Gastroesophageal sphincter (tissue), 4 donors: Measurements from ENCODE around the gene CLN6. TPM values are rescaled to one million over a fixed set of nuclear protein-coding genes. Genes with fewer than 3 reads are reported as not detected.

Source experiments
- ATAC-seq: fragments of 150-250 bp; one replicate; pipeline ENCODE4 v1.9.1; 2016; ENCODE audit warnings: mild to moderate bottlenecking, moderate library complexity
- H3K27ac ChIP-seq, 4 donors: fragments of 200-600 bp; sonication (generic) in 3 of 4; 1 replicate in 3 of 4; 2 replicates in 1 of 4; pipeline ENCODE4 v1.5.1; 2016 to 2019
- H3K27me3 ChIP-seq: fragments of 200-600 bp; sonication (generic); one replicate; pipeline ENCODE4 v1.5.1; 2019
- H3K36me3 ChIP-seq, 2 donors: fragments of 200-600 bp; sonication (generic); one replicate each; pipeline ENCODE4 v1.5.1; 2019; ENCODE audit warnings: control low read depth in 1 of 2
- H3K4me1 ChIP-seq, 3 donors: fragments of 200-600 bp; sonication (generic); 1 replicate in 2 of 3; 2 replicates in 1 of 3; pipeline ENCODE4 v1.5.1; 2016 to 2019; ENCODE audit warnings: control low read depth in 2 of 3
- H3K4me3 ChIP-seq, 2 donors: fragments of 200-600 bp; sonication (generic); one replicate each; pipeline ENCODE4 v1.5.1; 2019; ENCODE audit warnings: mild to moderate bottlenecking in 1 of 2, moderate library complexity in 1 of 2
- H3K9me3 ChIP-seq, 3 donors: fragments of 200-600 bp; sonication (generic); one replicate each; pipeline ENCODE4 v1.5.1; 2017 to 2019; ENCODE audit warnings: control low read depth in 2 of 3
- EP300 ChIP-seq: sonication (generic); formaldehyde crosslinking; IDR thresholded peaks from one replicate; pipeline ENCODE4 v1.6.1; 2017; ENCODE audit warnings: antibody characterized with exemption, mild to moderate bottlenecking
- POLR2A ChIP-seq, 2 donors: fragments of 450-650 bp; IDR thresholded peaks; one replicate each; pipeline ENCODE4 v1.6.1; 2017; ENCODE audit warnings: antibody characterized with exemption in 2 of 2, mild to moderate bottlenecking in 2 of 2, moderate library complexity in 1 of 2
- POLR2AphosphoS5 ChIP-seq: sonication (generic); formaldehyde crosslinking; IDR thresholded peaks from one replicate; pipeline ENCODE4 v1.6.1; 2017; ENCODE audit warnings: antibody characterized with exemption
- WGBS, 2 donors: methylation state at CpG; one replicate each; pipeline ENCODE4 v1.1.5; 2018; ENCODE audit warnings: low coverage in 1 of 2; 5-methylcytosine and 5-hydroxymethylcytosine counted together
- total RNA-seq, 4 donors: library from RNA; depleted of rRNA; stranded (reverse); fragments of >200 nt; gene quantifications; one replicate each; pipeline ENCODE4 v1.1.0, GENCODE V29; 2016
- TF ChIP-seq, protein P1 (sequence below), 4 experiments: fragments of 200-600 bp in 2 of 4; fragments of 450-650 bp in 2 of 4; sonication (generic) in 1 of 4; IDR thresholded peaks; one replicate each; pipeline ENCODE4 v1.5.1; 2017 to 2019; ENCODE audit warnings: antibody characterized with exemption in 4 of 4, mild to moderate bottlenecking in 2 of 4, moderate library complexity in 2 of 4

CLN6 gene
- total RNA-seq, 4 donors from 2014 or later, result 6.1 to 14.9 (median 13.3) TPM

DNA sequence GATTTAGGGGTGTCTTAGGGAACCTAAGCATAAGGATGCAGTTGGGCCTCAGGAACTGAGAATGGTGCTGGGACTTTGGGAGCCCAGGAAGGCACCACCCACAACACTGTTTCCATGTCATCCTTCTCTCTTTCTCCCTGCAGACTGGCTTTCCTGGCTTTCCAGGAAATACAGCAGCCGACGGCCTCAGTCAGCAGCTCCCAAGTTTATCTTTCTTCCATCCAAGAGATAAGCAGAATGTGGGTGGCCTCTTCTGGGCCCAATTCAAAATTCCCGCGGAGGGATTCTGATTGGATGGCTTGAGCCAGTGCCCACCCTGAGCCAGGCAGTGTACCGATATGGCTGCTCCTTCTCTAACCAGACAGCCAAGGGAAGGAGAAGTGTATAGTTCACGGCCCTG lies 4.5 kb upstream of the CLN6 start:
- Histone ChIP-seq H3K4me3 (no peak overlapping the region), H3K27me3 (no peaks in the 10 kb centered on the region), H3K9me3 (no peaks in the 10 kb centered on the region), H3K27ac (no peak overlapping the region), H3K36me3 (no peaks in the 10 kb centered on the region), H3K4me1 (peaks cover 0 to 12% (median 5%) of the 10 kb centered on the region in 3 donors)
- ATAC-seq, result no peak
- WGBS, 2 donors, result 30 to 69% methylated on average over 2 of the region's 6 CpGs
- TF ChIP-seq POLR2A (IDR thresholded peaks at IDR 0.05) (no peak), EP300 (no peak), POLR2AphosphoS5 (no peak)
- TF ChIP-seq, protein P1, sequence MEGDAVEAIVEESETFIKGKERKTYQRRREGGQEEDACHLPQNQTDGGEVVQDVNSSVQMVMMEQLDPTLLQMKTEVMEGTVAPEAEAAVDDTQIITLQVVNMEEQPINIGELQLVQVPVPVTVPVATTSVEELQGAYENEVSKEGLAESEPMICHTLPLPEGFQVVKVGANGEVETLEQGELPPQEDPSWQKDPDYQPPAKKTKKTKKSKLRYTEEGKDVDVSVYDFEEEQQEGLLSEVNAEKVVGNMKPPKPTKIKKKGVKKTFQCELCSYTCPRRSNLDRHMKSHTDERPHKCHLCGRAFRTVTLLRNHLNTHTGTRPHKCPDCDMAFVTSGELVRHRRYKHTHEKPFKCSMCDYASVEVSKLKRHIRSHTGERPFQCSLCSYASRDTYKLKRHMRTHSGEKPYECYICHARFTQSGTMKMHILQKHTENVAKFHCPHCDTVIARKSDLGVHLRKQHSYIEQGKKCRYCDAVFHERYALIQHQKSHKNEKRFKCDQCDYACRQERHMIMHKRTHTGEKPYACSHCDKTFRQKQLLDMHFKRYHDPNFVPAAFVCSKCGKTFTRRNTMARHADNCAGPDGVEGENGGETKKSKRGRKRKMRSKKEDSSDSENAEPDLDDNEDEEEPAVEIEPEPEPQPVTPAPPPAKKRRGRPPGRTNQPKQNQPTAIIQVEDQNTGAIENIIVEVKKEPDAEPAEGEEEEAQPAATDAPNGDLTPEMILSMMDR (IDR thresholded peaks at IDR 0.05), result no peak

DNA sequence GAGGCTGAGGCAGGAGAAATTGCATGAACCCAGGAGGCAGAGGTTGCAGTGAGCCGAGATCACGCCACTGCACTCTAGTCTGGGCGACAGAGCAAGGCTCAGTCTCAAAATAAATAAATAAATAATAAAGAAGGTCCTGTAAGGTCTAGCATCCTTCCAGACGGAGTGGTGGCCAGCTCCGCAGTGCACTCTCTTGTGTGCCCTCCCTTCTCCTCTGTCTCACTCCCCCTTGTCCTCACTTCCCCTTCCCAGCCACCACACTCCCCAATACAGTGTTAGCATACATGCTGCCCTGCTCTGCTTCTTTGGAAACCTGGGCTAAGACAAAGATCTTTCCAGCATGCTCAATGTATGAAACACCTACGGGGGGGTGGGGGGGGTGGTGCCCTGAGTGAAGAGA lies 3.4 kb upstream of the CLN6 start:
- no peak overlapping the region for H3K27ac ChIP-seq
- no peak overlapping the region for H3K4me3 ChIP-seq
- 83 to 96% methylated on average over 4 to 5 of the region's 6 CpGs for WGBS, 2 donors
- H3K27me3 ChIP-seq, result no peaks in the 10 kb centered on the region
- H3K36me3 ChIP-seq, result no peaks in the 10 kb centered on the region
- no peaks in the 10 kb centered on the region for H3K9me3 ChIP-seq
- H3K4me1 ChIP-seq, result peaks cover 0 to 23% (median 11%) of the 10 kb centered on the region in 3 donors
- TF ChIP-seq, protein P1 (IDR thresholded peaks at IDR 0.05), result no peak
- TF ChIP-seq POLR2A (IDR thresholded peaks at IDR 0.05) (no peak), EP300 (no peak), POLR2AphosphoS5 (no peak)
- ATAC-seq, result no peak

DNA sequence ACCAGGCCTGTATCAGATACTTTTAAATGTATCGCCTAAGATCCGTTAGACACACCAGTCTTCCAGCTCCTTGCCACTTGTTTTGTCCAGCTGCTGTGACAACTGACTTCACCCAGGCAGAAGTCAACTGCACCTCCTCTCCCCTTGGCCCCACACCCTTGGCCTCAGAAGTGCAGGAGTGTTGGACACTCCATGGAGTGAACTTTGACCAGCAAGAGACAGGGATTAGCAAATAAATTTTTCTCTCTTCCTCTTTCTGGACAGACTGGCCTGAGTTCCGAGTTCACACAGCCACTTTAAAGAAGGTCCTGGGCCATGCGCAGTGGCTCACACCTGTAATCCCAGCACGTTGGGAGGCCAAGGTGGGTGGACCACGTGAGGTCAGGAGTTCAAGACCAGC lies 2.9 kb upstream of the CLN6 start:
- no peaks in the 10 kb centered on the region for H3K27me3 ChIP-seq
- no peak for ATAC-seq
- H3K36me3 ChIP-seq, result no peaks in the 10 kb centered on the region
- H3K9me3 ChIP-seq, result no peaks in the 10 kb centered on the region
- H3K27ac ChIP-seq, result no peak overlapping the region
- peaks cover 0 to 28% (median 13%) of the 10 kb centered on the region in 3 donors for H3K4me1 ChIP-seq
- H3K4me3 ChIP-seq, result no peak overlapping the region
- 86% methylated on average over 3 of the region's 6 CpGs; no CpG with 5 or more reads in 1 of the 2 donors for WGBS, 2 donors
- TF ChIP-seq, protein P1 (IDR thresholded peaks at IDR 0.05), result no peak
- TF ChIP-seq EP300 (no peak), POLR2A (IDR thresholded peaks at IDR 0.05) (no peak), POLR2AphosphoS5 (no peak)

- no peaks in the 10 kb centered on the region for H3K9me3 ChIP-seq
- no peaks in the 10 kb centered on the region for H3K27me3 ChIP-seq
- no peak for ATAC-seq
- H3K4me1 ChIP-seq, result peaks cover 0 to 32% (median 13%) of the 10 kb centered on the region in 3 donors
- no peak overlapping the region for H3K4me3 ChIP-seq
- H3K36me3 ChIP-seq, result no peaks in the 10 kb centered on the region
- 47 to 100% methylated on average over 2 to 6 of the region's 9 CpGs for WGBS, 2 donors
- TF ChIP-seq EP300, result no peak
- no peak overlapping the region for H3K27ac ChIP-seq
Observed at GRCh38 chr15:68231102-68231818, 1.7 kb upstream of the CLN6 start.

DNA sequence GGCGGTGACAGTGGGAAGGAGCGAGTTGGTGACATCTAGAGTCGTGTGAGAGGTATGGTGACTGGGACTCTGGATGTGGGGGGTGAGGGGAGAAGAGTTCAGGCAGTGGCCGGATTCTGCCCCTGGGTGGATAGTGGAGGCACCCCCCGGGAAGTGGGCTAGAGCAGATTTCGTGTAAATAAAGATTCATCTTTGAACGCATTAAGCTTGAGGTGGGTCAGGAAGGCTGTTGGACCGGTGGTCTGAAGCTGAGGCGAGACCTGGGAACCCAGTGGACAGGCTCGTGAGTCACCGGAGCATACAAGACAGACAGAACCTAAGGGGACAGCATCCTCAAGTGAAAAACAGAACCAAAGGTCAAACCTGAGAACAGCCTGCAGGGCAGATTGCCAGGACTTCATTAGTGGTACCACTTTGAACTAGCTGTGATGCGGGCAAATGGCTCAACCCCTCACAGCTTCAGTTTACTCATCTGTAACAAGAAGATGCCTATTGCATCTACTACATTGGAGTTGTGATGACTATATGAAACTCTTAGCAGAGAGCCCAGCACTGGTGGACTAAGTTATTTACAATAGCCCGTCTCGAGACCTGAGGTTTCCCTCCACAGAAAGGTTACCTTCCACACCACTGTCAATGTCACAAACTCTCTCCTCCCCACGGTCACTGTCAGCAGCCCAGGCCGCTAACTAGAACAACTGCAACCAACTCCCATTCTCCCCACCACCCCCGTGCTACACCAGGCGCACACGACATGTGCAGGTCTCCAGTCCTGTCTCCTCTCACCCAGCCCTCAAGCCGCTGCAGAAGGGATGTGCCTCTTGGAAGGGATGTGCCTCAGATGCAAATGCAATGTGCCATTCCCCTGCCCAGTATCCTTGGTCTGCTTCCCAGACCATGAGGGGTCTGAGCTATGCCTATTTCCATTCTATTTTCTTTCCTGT lies 901 bp upstream of the CLN6 start:
- H3K4me3 ChIP-seq, result peak overlapping the region; percentile 69 to 75
- no peaks in the 10 kb centered on the region for H3K36me3 ChIP-seq
- peak overlapping the region in 3 of 4 donors; percentile 85 to 88 (median 86) for H3K27ac ChIP-seq
- no peaks in the 10 kb centered on the region for H3K27me3 ChIP-seq
- WGBS, 2 donors, result 8 to 57% methylated on average over 2 to 18 of the region's 20 CpGs
- no peak for ATAC-seq
- H3K4me1 ChIP-seq, result peaks cover 0 to 32% (median 13%) of the 10 kb centered on the region in 3 donors
- H3K9me3 ChIP-seq, result no peaks in the 10 kb centered on the region
- TF ChIP-seq EP300 (no peak), POLR2A (IDR thresholded peaks at IDR 0.05) (no peak), POLR2AphosphoS5 (no peak)
- TF ChIP-seq, protein P1 (IDR thresholded peaks at IDR 0.05), result no peak
